Retina (tissue), 1 donor: ENCODE data around the gene PKD2L2.
"Not testable (repeated sequence)": the region's sequence is repeated elsewhere in the genome, so short reads cannot be mapped to it uniquely, and the experiment has no call there.

ENCODE experiments used
- DNase-seq: peaks from one replicate; pipeline ENCODE4 v3.0.0-alpha.2; 2016

PKD2L2 gene

DNA sequence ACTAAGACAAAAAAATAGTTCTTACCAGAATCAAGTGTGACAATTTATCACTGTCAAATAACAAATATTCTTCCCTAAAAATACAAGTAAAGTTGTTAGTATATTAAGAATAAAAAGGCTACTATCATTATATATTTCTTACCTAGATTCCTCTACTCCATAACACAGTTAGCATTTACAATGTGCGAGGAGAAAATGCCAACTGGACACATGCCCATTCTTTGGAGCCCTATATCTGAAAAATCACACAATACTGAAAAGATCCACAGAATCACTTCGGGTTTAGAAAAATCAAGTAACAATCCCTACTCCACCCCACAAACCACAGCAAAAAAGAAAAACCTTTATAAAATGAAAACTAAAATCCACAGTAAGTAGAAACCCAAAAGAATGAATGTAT is 70.9 kb downstream of the PKD2L2 start:
- DNase-seq, result no peak

GRCh38 chr5:137960819-137961218 is 71.6 kb downstream of the PKD2L2 start:
- DNase-seq, result no peak

GRCh38 chr5:137970384-137970783 is 81.1 kb downstream of the PKD2L2 start:
- not testable (repeated sequence) for DNase-seq

DNA sequence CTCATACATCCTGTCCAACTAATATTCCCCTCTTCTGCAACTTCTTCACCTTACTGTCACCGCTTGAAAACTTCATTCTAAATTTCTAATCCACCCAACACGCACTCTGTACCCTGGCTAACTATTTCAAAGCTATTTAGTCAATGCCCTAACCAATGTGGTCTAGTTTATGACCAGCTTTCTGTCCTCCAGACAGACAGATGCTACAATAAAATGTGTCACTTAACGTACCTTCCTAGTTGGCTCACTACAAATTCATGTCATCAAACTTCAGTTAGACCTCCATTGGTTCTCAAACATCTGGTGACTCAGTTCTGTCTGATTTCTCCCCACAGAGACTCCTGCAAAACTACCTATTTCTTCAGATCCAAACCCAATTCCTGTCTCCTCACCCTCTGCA is 86.0 kb downstream of the PKD2L2 start:
- no peak for DNase-seq

- DNase-seq, result no peak
Measured at GRCh38 chr5:137989419-137989818, 100.2 kb downstream of the PKD2L2 start.
